NCI-H2171 (cell line): ENCODE results near the gene TMEM175.

Experiments used
- DNase-seq: peaks from one replicate; lab custom pipeline; 2025; lab: John Stamatoyannopoulos, UW

TMEM175 gene

GRCh38 chr4:947491-947971 lies 15.3 kb downstream of the TMEM175 start:
- no peak for DNase-seq

GRCh38 chr4:948101-948935 lies 16.1 kb downstream of the TMEM175 start:
- DNase-seq: no peak

- DNase-seq: no peak
Observed at GRCh38 chr4:948936-949300, 16.7 kb downstream of the TMEM175 start.

GRCh38 chr4:949656-950055 lies 17.4 kb downstream of the TMEM175 start:
- no peak for DNase-seq

- no peak for DNase-seq
Observed at GRCh38 chr4:950136-951020, 18.1 kb downstream of the TMEM175 start.

GRCh38 chr4:951186-951585 lies 18.9 kb downstream of the TMEM175 start:
- no peak for DNase-seq

- no peak for DNase-seq
Observed at GRCh38 chr4:951594-952468, 19.6 kb downstream of the TMEM175 start.

- DNase-seq: no peak
Observed at GRCh38 chr4:952881-953573, 20.8 kb downstream of the TMEM175 start.

GRCh38 chr4:953574-953915 lies 21.3 kb downstream of the TMEM175 start:
- no peak for DNase-seq

GRCh38 chr4:954211-955020 lies 22.2 kb downstream of the TMEM175 start:
- DNase-seq: no peak

GRCh38 chr4:955161-955921 lies 23.1 kb downstream of the TMEM175 start:
- DNase-seq: no peak

- no peak for DNase-seq
Observed at GRCh38 chr4:955931-956381, 23.7 kb downstream of the TMEM175 start.

- DNase-seq: no peak
Observed at GRCh38 chr4:956531-957230, 24.4 kb downstream of the TMEM175 start.

GRCh38 chr4:957231-957580 lies 24.9 kb downstream of the TMEM175 start:
- no peak for DNase-seq

GRCh38 chr4:957581-958313 lies 25.5 kb downstream of the TMEM175 start:
- no peak for DNase-seq

- DNase-seq: no peak
Observed at GRCh38 chr4:958314-958665, 26.0 kb downstream of the TMEM175 start.

GRCh38 chr4:958696-959337 lies 26.6 kb downstream of the TMEM175 start:
- no peak for DNase-seq
